ENCODE results near the gene IFT80. TPM values are rescaled to one million over a fixed set of nuclear protein-coding genes. Genes with fewer than 3 reads are reported as not detected.

IFT80 gene
- total RNA-seq, 2 experiments from 2014 or later, result 27.5 to 29.7 TPM

DNA sequence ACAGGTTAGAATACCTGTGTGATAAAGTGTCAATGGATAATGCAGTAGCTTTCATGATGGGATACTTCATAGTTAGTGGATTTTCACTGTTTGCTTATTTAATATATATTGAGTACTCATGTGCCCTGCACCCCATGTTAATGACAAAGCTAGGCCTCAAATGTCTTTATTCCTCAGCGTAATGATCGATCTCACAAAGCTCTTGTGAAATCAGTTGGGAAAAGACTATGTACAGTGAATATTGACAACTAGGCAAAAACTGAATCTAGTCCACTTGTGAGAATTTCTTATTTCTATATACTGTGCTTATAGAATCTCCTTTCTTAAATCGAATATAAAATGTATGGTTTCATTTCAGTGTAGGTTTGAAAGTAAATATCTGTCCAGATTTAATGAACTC lies 18.3 kb upstream of the IFT80 start:
- ChIA-PET POLR2A (interaction anchor here (0.6 to 3.0 kb wide), 2 partner anchors 11 to 17 kb away, joined by 3 to 9 read pairs; no protein-coding TSS in a partner anchor), CTCF (interaction anchor here (1.0 kb wide), 1 partner anchor 385 kb away, joined by 3 read pairs; no protein-coding TSS in a partner anchor)
- H3K4me1 Mint-ChIP-seq (ENCODE audit: low read depth), result peaks cover 49% of the 10 kb centered on the region
- DNase-seq, result no peak
- no peak overlapping the region for H3K27ac Mint-ChIP-seq
- H3K4me3 Mint-ChIP-seq, result no peak overlapping the region
- no peaks in the 10 kb centered on the region for H3K27me3 Mint-ChIP-seq (ENCODE audit: low read depth)
- no peak for ATAC-seq
- H3K36me3 Mint-ChIP-seq (ENCODE audit: low read depth), result peaks cover 79% of the 10 kb centered on the region
- no peaks in the 10 kb centered on the region for H3K9me3 Mint-ChIP-seq (ENCODE audit: insufficient read depth)

DNA sequence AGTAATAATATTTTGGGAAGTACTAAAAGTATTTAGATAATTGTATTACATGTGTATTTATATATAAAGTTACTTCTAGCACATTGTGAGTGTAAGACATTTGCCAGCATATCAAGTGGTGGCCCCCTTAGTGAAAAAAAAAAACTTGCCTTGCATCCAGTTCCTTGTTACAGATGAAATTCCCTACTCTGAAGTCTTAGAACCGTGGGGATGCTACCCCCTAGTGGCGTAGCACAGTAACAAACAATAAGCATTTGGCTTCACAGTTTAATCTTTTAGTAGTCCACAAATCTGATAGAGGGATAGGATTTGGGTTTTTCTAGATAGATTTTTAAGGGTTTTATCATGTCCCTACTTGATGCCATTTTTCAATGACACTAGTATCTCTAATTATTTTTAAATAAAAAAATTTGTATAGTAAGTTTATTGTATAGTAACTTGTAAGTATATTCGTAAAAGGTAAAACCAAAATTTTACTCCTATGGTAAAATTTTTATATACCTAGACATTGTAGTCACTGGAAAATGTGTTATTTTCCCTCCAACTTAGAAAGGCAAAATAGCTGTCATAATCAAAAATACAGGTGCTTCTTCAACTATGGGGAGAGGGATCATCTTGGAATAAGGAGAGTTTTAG lies 14.7 kb upstream of the IFT80 start:
- no peak overlapping the region for H3K4me3 Mint-ChIP-seq
- CTCF ChIA-PET, result interaction anchor here (0.6 to 2.3 kb wide), 15 partner anchors 10 to 529 kb away, joined by 3 to 14 read pairs (median 3); partner anchors contain the start of gene TRIM59
- peaks cover 47% of the 10 kb centered on the region for H3K4me1 Mint-ChIP-seq (ENCODE audit: low read depth)
- H3K36me3 Mint-ChIP-seq (ENCODE audit: low read depth), result peaks cover 67% of the 10 kb centered on the region
- no peaks in the 10 kb centered on the region for H3K27me3 Mint-ChIP-seq (ENCODE audit: low read depth)
- no peak overlapping the region for H3K27ac Mint-ChIP-seq
- no peaks in the 10 kb centered on the region for H3K9me3 Mint-ChIP-seq (ENCODE audit: insufficient read depth)
- POLR2A ChIA-PET, result interaction anchor here (1.1 to 1.5 kb wide), 4 partner anchors 12 to 36 kb away, joined by 3 to 7 read pairs (median 4); partner anchors contain the start of gene TRIM59
- ATAC-seq (peak; percentile 70), DNase-seq (peak; percentile 70)

DNA sequence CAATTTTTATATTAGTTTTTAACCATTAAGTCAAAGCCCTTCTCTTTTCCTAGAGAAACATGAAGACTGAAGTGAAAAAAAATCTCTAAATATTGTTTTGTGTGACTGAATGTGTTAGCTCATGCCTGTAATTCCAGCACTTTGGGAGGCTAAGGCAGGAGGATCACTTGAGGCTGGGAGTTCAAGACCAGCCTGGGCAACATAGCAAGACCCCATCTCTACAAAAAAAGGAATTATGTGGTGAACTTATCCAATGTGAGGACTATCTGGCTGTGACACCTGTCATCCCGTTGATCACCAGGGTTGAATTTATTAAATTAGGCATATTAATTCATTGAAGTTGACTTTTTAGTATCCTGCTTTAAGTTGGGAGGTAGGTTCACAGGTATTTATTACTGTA lies 13.5 kb upstream of the IFT80 start:
- Mint-ChIP-seq H3K27me3 (ENCODE audit: low read depth) (no peaks in the 10 kb centered on the region), H3K4me1 (ENCODE audit: low read depth) (peaks cover 49% of the 10 kb centered on the region), H3K4me3 (no peak overlapping the region), H3K9me3 (ENCODE audit: insufficient read depth) (no peaks in the 10 kb centered on the region), H3K27ac (no peak overlapping the region), H3K36me3 (ENCODE audit: low read depth) (peaks cover 66% of the 10 kb centered on the region)
- DNase-seq, result no peak
- ChIA-PET POLR2A (interaction anchor here (1.4 to 1.5 kb wide), 2 partner anchors 11 to 37 kb away, joined by 6 to 7 read pairs; partner anchors contain the start of gene TRIM59), CTCF (interaction anchor here (0.6 to 2.1 kb wide), 8 partner anchors 9 to 540 kb away, joined by 3 to 9 read pairs (median 3); no protein-coding TSS in a partner anchor)
- no peak for ATAC-seq

DNA sequence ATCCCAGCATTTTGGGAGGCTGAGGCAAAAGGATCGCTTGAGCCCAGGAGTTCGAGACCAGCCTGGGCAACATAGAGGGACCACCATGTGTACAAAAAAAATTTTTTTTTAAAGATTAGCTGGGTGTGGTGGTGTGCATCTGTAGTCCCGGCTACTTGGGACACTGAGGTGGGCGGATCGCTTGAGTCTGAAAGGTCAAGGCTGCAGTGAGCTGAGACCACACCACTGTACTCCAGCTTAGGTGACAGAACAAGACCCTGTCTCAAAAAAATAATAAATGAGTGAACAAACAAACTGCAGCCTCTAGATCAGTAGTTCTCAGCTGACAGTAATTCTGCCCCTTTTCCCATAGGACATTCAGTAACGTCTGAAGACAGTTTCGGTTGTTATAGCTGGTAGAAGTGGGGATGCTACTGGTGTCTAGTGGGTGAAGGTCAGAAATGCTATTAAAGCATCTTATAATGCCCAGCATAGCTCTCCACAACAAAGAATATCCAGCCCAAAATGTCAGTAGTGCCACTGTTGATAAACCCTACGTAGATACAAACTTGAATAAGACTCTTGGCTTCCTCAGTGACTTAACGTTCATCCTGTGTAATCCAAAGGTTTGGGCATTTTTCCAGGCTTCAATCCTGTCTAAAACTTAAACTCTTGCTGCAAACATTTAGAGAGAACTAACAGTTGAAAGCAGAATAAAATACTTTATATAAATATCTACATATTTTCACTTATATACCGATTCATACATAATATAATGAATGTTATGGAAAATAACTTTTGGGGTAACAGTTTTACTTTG lies 11.0 kb upstream of the IFT80 start:
- no peaks in the 10 kb centered on the region for H3K9me3 Mint-ChIP-seq (ENCODE audit: insufficient read depth)
- no peaks in the 10 kb centered on the region for H3K27me3 Mint-ChIP-seq (ENCODE audit: low read depth)
- peaks cover 43% of the 10 kb centered on the region for H3K4me1 Mint-ChIP-seq (ENCODE audit: low read depth)
- peak; percentile 9 for ATAC-seq
- POLR2A ChIA-PET, result interaction anchor here (0.9 to 4.6 kb wide), 5 partner anchors 9 to 40 kb away, joined by 3 to 22 read pairs (median 4); partner anchors contain the start of genes SMC4 and TRIM59
- H3K4me3 Mint-ChIP-seq, result no peak overlapping the region
- no peak for DNase-seq
- CTCF ChIA-PET, result interaction anchor here (1.1 to 1.5 kb wide), 4 partner anchors 8 to 377 kb away, joined by 3 to 5 read pairs (median 4); partner anchors contain the start of gene TRIM59
- peaks cover 62% of the 10 kb centered on the region for H3K36me3 Mint-ChIP-seq (ENCODE audit: low read depth)
- peak overlapping the region; percentile 61 for H3K27ac Mint-ChIP-seq

DNA sequence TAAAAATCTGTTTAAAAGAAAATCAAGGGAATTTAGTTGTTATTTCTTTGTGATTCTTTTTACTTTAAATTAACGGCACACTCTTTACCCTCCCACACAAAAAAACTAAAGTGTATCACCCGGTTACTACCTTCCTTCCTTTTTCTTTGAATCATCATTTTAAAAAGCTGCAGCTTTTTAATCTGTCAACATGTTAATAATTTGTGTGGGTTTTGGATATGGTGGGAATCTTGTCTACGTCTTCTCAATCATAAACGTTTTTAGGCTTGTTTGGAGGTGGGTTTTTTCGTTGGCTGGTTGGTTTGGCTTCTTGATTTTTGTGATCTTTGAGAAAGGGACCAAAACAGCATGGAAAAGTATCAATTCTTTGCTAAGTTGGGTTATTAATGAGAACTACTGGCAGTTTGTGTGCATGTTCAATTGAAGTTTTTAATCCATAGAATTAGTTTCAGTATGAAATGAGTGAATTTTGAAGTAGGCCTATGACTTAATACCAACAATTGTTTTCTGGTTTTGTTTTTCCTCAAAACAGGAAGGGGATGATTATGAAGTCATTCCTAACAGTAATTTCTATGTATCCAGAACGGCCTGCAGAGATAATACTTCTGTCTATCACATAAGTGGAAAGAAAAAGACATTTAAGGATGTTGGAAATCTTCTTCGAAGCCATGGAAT lies 4.9 kb upstream of the IFT80 start:
- Mint-ChIP-seq H3K27ac (peak overlapping the region; percentile 71), H3K27me3 (ENCODE audit: low read depth) (no peaks in the 10 kb centered on the region), H3K4me1 (ENCODE audit: low read depth) (peaks cover 46% of the 10 kb centered on the region), H3K9me3 (ENCODE audit: insufficient read depth) (no peaks in the 10 kb centered on the region), H3K36me3 (ENCODE audit: low read depth) (peaks cover 77% of the 10 kb centered on the region), H3K4me3 (peak overlapping the region; percentile 94)
- no peak for ATAC-seq
- DNase-seq, result no peak
- ChIA-PET POLR2A (interaction anchor here (0.8 to 1.0 kb wide), 3 partner anchors 39 to 47 kb away, joined by 3 to 9 read pairs (median 5); partner anchors contain the start of gene TRIM59), CTCF (interaction anchor here (0.6 to 1.2 kb wide), 4 partner anchors 9 to 178 kb away, joined by 3 to 9 read pairs (median 3); no protein-coding TSS in a partner anchor)

DNA sequence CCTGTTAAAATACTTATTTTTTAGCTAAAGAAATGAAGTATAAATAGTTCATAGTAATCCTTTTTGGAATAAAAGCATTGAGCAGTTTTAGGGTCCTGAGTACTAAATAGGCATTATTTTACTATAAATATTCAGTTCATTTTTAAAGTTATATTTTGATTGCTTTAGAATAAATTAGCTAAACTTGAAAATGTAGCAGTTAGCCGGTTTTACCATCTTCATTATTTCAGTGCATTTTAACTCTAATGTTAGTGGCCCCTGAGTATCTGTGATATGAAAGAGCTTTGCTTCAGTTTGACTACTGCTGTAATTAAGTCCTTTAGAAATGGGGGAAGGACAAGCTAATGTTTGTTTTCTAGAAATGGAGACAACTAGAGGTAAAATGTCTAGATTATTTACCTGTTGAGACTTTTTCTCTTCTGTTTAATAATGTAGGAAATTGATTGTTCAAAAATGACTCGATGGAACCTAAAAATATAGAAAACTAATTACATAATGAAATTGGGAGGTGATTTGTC lies 4.1 kb upstream of the IFT80 start:
- peaks cover 45% of the 10 kb centered on the region for H3K4me1 Mint-ChIP-seq (ENCODE audit: low read depth)
- H3K9me3 Mint-ChIP-seq (ENCODE audit: insufficient read depth), result no peaks in the 10 kb centered on the region
- ChIA-PET CTCF (interaction anchor here (1.0 to 2.2 kb wide), 3 partner anchors 10 to 371 kb away, joined by 3 to 9 read pairs (median 7); no protein-coding TSS in a partner anchor), POLR2A (interaction anchor here (0.5 to 1.0 kb wide), 5 partner anchors 16 to 162 kb away, joined by 3 to 9 read pairs (median 4); partner anchors contain the start of genes KPNA4 and TRIM59)
- no peaks in the 10 kb centered on the region for H3K27me3 Mint-ChIP-seq (ENCODE audit: low read depth)
- peaks cover 72% of the 10 kb centered on the region for H3K36me3 Mint-ChIP-seq (ENCODE audit: low read depth)
- ATAC-seq, result no peak
- peak overlapping the region; percentile 94 for H3K4me3 Mint-ChIP-seq
- DNase-seq, result no peak
- H3K27ac Mint-ChIP-seq, result peak overlapping the region; percentile 71

DNA sequence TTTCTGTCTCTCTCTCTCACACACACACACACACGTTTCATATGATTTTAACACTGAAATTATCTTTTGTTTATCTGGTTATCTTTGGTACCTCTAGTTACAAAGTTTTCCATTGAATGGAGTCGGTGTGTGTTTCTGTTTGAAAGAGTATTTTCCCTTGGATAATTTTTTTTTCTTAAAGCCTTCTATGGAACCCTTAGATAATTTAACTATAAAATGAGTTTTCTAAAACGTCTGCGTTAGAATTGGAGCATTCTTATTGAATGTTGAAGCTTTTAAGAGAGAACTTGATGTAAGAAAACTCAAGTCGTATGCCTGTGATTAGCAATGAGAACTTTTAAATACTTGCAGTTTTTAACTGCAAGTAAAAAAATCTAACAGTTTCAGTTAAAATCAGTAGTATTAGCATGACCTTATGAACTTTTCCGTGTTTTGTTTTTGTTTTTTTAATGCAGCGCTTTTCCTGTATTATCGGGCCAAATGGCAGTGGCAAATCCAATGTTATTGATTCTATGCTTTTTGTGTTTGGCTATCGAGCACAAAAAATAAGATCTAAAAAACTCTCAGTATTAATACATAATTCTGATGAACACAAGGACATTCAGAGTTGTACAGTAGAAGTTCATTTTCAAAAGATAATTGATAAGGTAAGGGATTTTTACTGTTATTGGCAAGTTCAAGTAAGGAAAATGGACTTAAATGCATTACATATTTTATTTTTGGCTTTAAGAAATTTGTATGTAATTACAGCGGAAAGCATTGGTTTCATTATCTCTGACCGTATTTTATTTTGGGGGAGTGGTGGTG lies 3.4 kb upstream of the IFT80 start:
- H3K36me3 Mint-ChIP-seq (ENCODE audit: low read depth), result peaks cover 66% of the 10 kb centered on the region
- H3K4me1 Mint-ChIP-seq (ENCODE audit: low read depth), result peaks cover 44% of the 10 kb centered on the region
- peak overlapping the region; percentile 65 for H3K27ac Mint-ChIP-seq

DNA sequence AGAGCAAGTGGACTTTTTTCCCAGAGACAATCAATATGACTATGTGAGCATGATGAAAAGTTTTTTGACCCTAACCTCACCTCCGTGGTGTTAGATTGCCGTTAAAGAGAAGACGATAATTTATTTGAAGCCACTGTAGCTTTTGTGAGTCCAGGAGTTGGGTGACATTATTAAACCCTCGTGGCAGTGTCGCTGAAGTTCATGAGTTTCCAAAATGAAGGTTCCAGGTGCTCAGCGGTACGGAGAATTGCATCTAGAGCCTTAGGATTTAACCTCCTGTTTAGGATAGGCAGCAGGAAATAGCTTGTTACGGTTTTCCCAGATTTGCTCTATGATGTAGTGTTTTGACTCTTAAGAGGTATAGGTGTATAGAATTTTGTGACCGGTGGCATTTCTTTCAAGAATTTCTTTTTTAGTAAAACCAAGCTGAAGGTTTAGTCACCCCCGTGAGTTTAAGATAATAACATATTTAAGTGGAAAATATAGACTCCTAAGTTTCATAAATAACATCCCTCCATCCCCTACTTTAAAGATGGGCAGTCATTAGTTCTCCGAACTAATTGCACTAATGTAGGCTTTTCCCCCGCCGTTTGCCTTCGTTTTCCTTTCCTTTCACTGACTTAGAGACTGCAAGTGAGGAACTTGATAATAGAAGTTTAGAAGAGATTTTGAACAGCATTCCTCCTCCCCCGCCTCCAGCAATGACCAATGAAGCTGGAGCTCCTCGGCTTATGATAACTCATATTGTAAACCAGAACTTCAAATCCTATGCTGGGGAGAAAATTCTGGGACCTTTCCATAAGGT lies 2.5 kb upstream of the IFT80 start:
- CTCF ChIA-PET, result interaction anchor here (1.0 to 2.2 kb wide), 4 partner anchors 8 to 369 kb away, joined by 4 to 14 read pairs (median 6); no protein-coding TSS in a partner anchor
- DNase-seq (peak; percentile 27), ATAC-seq (no peak)
- no peaks in the 10 kb centered on the region for H3K9me3 Mint-ChIP-seq (ENCODE audit: insufficient read depth)
- peaks cover 50% of the 10 kb centered on the region for H3K4me1 Mint-ChIP-seq (ENCODE audit: low read depth)
- no peaks in the 10 kb centered on the region for H3K27me3 Mint-ChIP-seq (ENCODE audit: low read depth)
- H3K27ac Mint-ChIP-seq, result peak overlapping the region; percentile 93
- peak overlapping the region; percentile 94 for H3K4me3 Mint-ChIP-seq
- POLR2A ChIA-PET, result interaction anchor here (0.6 to 1.6 kb wide), 4 partner anchors 11 to 48 kb away, joined by 4 to 19 read pairs (median 5); partner anchors contain the start of gene TRIM59
- H3K36me3 Mint-ChIP-seq (ENCODE audit: low read depth), result peaks cover 60% of the 10 kb centered on the region

More for the DNA sequence above, 3.4 kb upstream of the IFT80 start:
- CTCF ChIA-PET, result interaction anchor here (1.0 to 2.2 kb wide), 6 partner anchors 8 to 370 kb away, joined by 3 to 14 read pairs (median 6); no protein-coding TSS in a partner anchor
- POLR2A ChIA-PET, result interaction anchor here (0.5 to 1.6 kb wide), 6 partner anchors 17 to 163 kb away, joined by 3 to 19 read pairs (median 4); partner anchors contain the start of genes KPNA4 and TRIM59
- Mint-ChIP-seq H3K9me3 (ENCODE audit: insufficient read depth) (no peaks in the 10 kb centered on the region), H3K4me3 (peak overlapping the region; percentile 94), H3K27me3 (ENCODE audit: low read depth) (no peaks in the 10 kb centered on the region)
- DNase-seq (no peak), ATAC-seq (no peak)

DNA sequence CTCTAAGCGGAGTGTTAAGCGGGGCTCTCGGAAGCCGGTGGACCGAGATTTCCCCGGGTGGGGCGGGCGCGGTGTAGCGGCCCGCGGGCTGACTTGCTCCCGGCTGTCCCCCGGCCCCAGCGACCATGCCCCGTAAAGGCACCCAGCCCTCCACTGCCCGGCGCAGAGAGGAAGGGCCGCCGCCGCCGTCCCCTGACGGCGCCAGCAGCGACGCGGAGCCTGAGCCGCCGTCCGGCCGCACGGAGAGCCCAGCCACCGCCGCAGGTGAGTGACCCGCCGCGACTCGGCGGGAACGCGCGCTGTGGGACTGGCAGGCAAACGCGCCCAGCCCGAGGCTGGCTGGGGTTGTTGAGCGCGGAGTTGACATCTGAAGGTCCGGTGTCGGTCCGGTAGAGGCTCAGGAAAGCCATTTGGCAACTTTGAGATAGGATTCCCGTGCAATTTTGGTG lies 1.7 kb upstream of the IFT80 start:
- peak overlapping the region; percentile 97 for H3K27ac Mint-ChIP-seq
- ATAC-seq (peak; percentile 10), DNase-seq (peak; percentile 29)
- H3K4me1 Mint-ChIP-seq (ENCODE audit: low read depth), result peaks cover 47% of the 10 kb centered on the region
- peaks cover 54% of the 10 kb centered on the region for H3K36me3 Mint-ChIP-seq (ENCODE audit: low read depth)
- ChIA-PET CTCF (interaction anchor here (1.6 kb wide), 1 partner anchor 14 kb away, joined by 14 read pairs; no protein-coding TSS in a partner anchor), POLR2A (interaction anchor here (0.8 to 2.3 kb wide), 10 partner anchors 10 to 175 kb away, joined by 3 to 76 read pairs (median 6); partner anchors contain the start of genes C3orf80 and TRIM59)
- no peaks in the 10 kb centered on the region for H3K9me3 Mint-ChIP-seq (ENCODE audit: insufficient read depth)
- peak overlapping the region; percentile 94 for H3K4me3 Mint-ChIP-seq
- H3K27me3 Mint-ChIP-seq (ENCODE audit: low read depth), result no peaks in the 10 kb centered on the region
